Measurements from ENCODE around the gene AKIRIN2. TPM values are rescaled to one million over a fixed set of nuclear protein-coding genes. Genes with fewer than 3 reads are reported as not detected.

The AKIRIN2 gene
- total and polyA plus RNA-seq, 4 donors = 11.0 to 18.8 (median 14.4) TPM

GRCh38 chr6:87660226-87660911 is 41.7 kb downstream of the AKIRIN2 start:
- TF ChIP-seq NR2F2 (IDR thresholded peaks at IDR 0.05) (no peak), HNF4A (conservative IDR thresholded peaks at IDR 0.05) (no peak), ZBTB33 (IDR thresholded peaks at IDR 0.05) (no peak), MAX (IDR thresholded peaks at IDR 0.05) (no peak), RXRA (IDR thresholded peaks at IDR 0.05) (no peak), JUND (IDR thresholded peaks at IDR 0.05) (no peak), YY1 (IDR thresholded peaks at IDR 0.05) (no peak), TAF1 (conservative IDR thresholded peaks at IDR 0.05) (no peak), SP1 (IDR thresholded peaks at IDR 0.05) (no peak), RAD21 (IDR thresholded peaks at IDR 0.05) (no peak), FOXA1 (IDR thresholded peaks at IDR 0.05) (no peak), EGR1 (IDR thresholded peaks at IDR 0.05; ENCODE audit: low read depth in 2 of 2) (no peak), HNF4G (IDR thresholded peaks at IDR 0.05) (no peak), ATF3 (IDR thresholded peaks at IDR 0.05) (no peak), CTCF (IDR thresholded peaks at IDR 0.05; ENCODE audit: low read depth, low read length, missing input control) (no peak), REST (IDR thresholded peaks at IDR 0.05) (no peak), FOXA2 (IDR thresholded peaks at IDR 0.05) (no peak), GABPA (IDR thresholded peaks at IDR 0.05 in 1 of 2, conservative IDR thresholded peaks at IDR 0.05 in 1 of 2) (no peak)
- Histone ChIP-seq H3K27me3 (ENCODE audit: control insufficient read depth in 4 of 4, insufficient read depth in 4 of 4, low read length in 3 of 4) (no peaks in the 10 kb centered on the region), H3K27ac (ENCODE audit: low read depth in 1 of 2, low read length in 2 of 2) (no peak overlapping the region), H3K36me3 (ENCODE audit: control insufficient read depth in 4 of 4, insufficient read depth in 3 of 4, low read depth in 1 of 4, low read length in 3 of 4) (peaks cover 0 to 4% (median 0%) of the 10 kb centered on the region in 4 donors), H3K4me3 (ENCODE audit: low read depth in 1 of 3, low read length in 3 of 3) (no peak overlapping the region), H3K9ac (ENCODE audit: low read depth in 1 of 2, low read length in 2 of 2) (no peak overlapping the region), H3K4me1 (ENCODE audit: control insufficient read depth in 4 of 4, insufficient read depth in 4 of 4, low read length in 3 of 4) (peaks cover 0 to 10% (median 6%) of the 10 kb centered on the region in 4 donors), H3K9me3 (ENCODE audit: control insufficient read depth in 4 of 4, low read length in 3 of 4) (no peaks in the 10 kb centered on the region)
- DNase-seq (ENCODE audit: low spot score) = no peak
